Natural killer cell (primary cell): ENCODE results near the gene RMC1. TPM values are rescaled to one million over a fixed set of nuclear protein-coding genes. Genes with fewer than 3 reads are reported as not detected.
"Not testable (repeated sequence)": the region's sequence is repeated elsewhere in the genome, so short reads cannot be mapped to it uniquely, and the experiment has no call there.

Source experiments
- ATAC-seq, 3 donors: fragments of 150-1000 bp in 2 of 3; fragments of 200-7000 bp in 1 of 3; cut with Tn5 transposase; 1 replicate in 1 of 3; 2 replicates in 2 of 3; pipeline ENCODE4 v1.10.0; 2021; ENCODE audit warnings: mild to moderate bottlenecking in 2 of 3, moderate library complexity in 2 of 3
- DNase-seq, 2 donors: peaks; one replicate each; pipeline versions ENCODE4 v3.0.0 to v3.0.0-alpha.2; 2013 to 2021; ENCODE audit warnings: mixed read lengths in 1 of 2
- H3K27ac ChIP-seq: one replicate; pipeline ENCODE4 v1.5.1; 2013; ENCODE audit warnings: mild to moderate bottlenecking, low read length
- H3K27me3 ChIP-seq: one replicate; pipeline ENCODE4 v1.6.1; 2013; ENCODE audit warnings: low read length; ENCODE audit not compliant: control insufficient read depth, insufficient read depth
- H3K36me3 ChIP-seq: one replicate; pipeline ENCODE4 v1.6.1; 2013; ENCODE audit warnings: low read length; ENCODE audit not compliant: control insufficient read depth, insufficient read depth
- H3K4me1 ChIP-seq: one replicate; pipeline ENCODE4 v1.6.1; 2013; ENCODE audit warnings: low read length; ENCODE audit not compliant: control insufficient read depth, insufficient read depth
- H3K4me3 ChIP-seq: one replicate; pipeline ENCODE4 v1.5.1; 2013; ENCODE audit warnings: low read length
- H3K9me3 ChIP-seq: one replicate; pipeline ENCODE4 v1.6.1; 2013; ENCODE audit warnings: low read length; ENCODE audit not compliant: control insufficient read depth, insufficient read depth
- H3K27ac Mint-ChIP-seq, 2 donors: one replicate each; pipeline ENCODE4 v1.8.0; 2022; ENCODE audit warnings: mild to moderate bottlenecking in 2 of 2, mixed read lengths in 2 of 2, moderate library complexity in 1 of 2
- H3K27me3 Mint-ChIP-seq, 2 donors: one replicate each; pipeline ENCODE4 v1.8.0; 2022; ENCODE audit warnings: low read depth in 2 of 2, mixed read lengths in 2 of 2
- H3K36me3 Mint-ChIP-seq: one replicate; pipeline ENCODE4 v1.8.0; 2022; ENCODE audit warnings: mixed read lengths
- H3K4me1 Mint-ChIP-seq, 2 donors: one replicate each; pipeline ENCODE4 v1.8.0; 2022; ENCODE audit warnings: mixed read lengths in 2 of 2
- H3K4me3 Mint-ChIP-seq: one replicate; pipeline ENCODE4 v1.8.0; 2022; ENCODE audit warnings: mild to moderate bottlenecking, moderate library complexity, mixed read lengths
- H3K9me3 Mint-ChIP-seq, 2 donors: one replicate each; pipeline ENCODE4 v1.8.0; 2022; ENCODE audit warnings: mixed read lengths in 2 of 2
- CTCF ChIP-seq: fragments of 200-600 bp; IDR thresholded peaks from one replicate; pipeline ENCODE4 v1.8.0; 2022; ENCODE audit warnings: antibody characterized with exemption
- WGBS: methylation state at CpG from one replicate; pipeline ENCODE4 v1.1.7; 2013; ENCODE audit warnings: missing lambda C conversion rate; ENCODE audit not compliant: insufficient coverage; 5-methylcytosine and 5-hydroxymethylcytosine counted together
- intact Hi-C: fragments of 100-400 bp; cut with micrococcal nuclease; formaldehyde crosslinking; loops from one replicate; pipeline ENCODE4 v1.14.2; 2022
- total RNA-seq, 4 donors: library from RNA; stranded (reverse); fragments of 120-200 nt in 1 of 4; gene quantifications; one replicate each; pipeline versions ENCODE4 v1.2.3 to v1.2.4, GENCODE V29; 2013 to 2022

The RMC1 gene
- total RNA-seq, 3 donors from 2014 or later (not counting 1 experiment from before 2014, with no cell fraction given): 71.1 to 84.4 (median 77.2) TPM

GRCh38 chr18:23556145-23556780 is 53.0 kb downstream of the RMC1 start:
- ATAC-seq: no peak
- no peak for DNase-seq
- peaks cover 78% of the 10 kb centered on the region for H3K36me3 ChIP-seq
- Mint-ChIP-seq H3K4me1 (peaks cover 22% of the 10 kb centered on the region in 2 donors), H3K9me3 (no peaks in the 10 kb centered on the region), H3K36me3 (peaks cover 41% of the 10 kb centered on the region), H3K4me3 (no peak overlapping the region), H3K27ac (peak overlapping the region; percentile 30 to 54), H3K27me3 (no peaks in the 10 kb centered on the region)
- H3K27ac ChIP-seq: no peak overlapping the region
- H3K4me1 ChIP-seq: peaks cover 3% of the 10 kb centered on the region
- H3K4me3 ChIP-seq: no peak overlapping the region
- H3K27me3 ChIP-seq: no peaks in the 10 kb centered on the region
- H3K9me3 ChIP-seq: no peaks in the 10 kb centered on the region
- intact Hi-C loops: no loop called here
- 98% methylated on average over 19 of the region's 19 CpGs for WGBS
- TF ChIP-seq CTCF: no peak

GRCh38 chr18:23557511-23557910 is 54.2 kb downstream of the RMC1 start:
- WGBS: 93% methylated on average over 7 of the region's 8 CpGs
- peak overlapping the region; percentile 28 to 54 for H3K27ac Mint-ChIP-seq

GRCh38 chr18:23560186-23560585 is 56.9 kb downstream of the RMC1 start:
- no peaks in the 10 kb centered on the region for H3K9me3 Mint-ChIP-seq
- H3K27ac Mint-ChIP-seq: peak overlapping the region in 1 of 2 donors; percentile 53
- H3K4me3 ChIP-seq: no peak overlapping the region
- H3K4me1 Mint-ChIP-seq: peaks cover 20 to 33% of the 10 kb centered on the region in 2 donors
- no peak overlapping the region for H3K4me3 Mint-ChIP-seq
- 100% methylated on average over 4 of the region's 4 CpGs for WGBS
- TF ChIP-seq CTCF: no peak
- H3K27me3 Mint-ChIP-seq: no peaks in the 10 kb centered on the region
- H3K27me3 ChIP-seq: no peaks in the 10 kb centered on the region
- intact Hi-C loops: loop anchor here (10.0 kb wide), 1 partner anchor 325 kb away; no protein-coding TSS in a partner anchor
- no peak for ATAC-seq
- H3K27ac ChIP-seq: no peak overlapping the region
- peaks cover 62% of the 10 kb centered on the region for H3K36me3 ChIP-seq
- peaks cover 14% of the 10 kb centered on the region for H3K4me1 ChIP-seq
- no peaks in the 10 kb centered on the region for H3K9me3 ChIP-seq
- no peak for DNase-seq
- H3K36me3 Mint-ChIP-seq: peaks cover 26% of the 10 kb centered on the region

More at GRCh38 chr18:23557511-23557910, 54.2 kb downstream of the RMC1 start:
- DNase-seq, H3K27me3 Mint-ChIP-seq, intact Hi-C loops, H3K4me3 Mint-ChIP-seq, H3K4me1 ChIP-seq, H3K27me3 ChIP-seq, H3K9me3 ChIP-seq, H3K4me3 ChIP-seq, H3K9me3 Mint-ChIP-seq, H3K27ac ChIP-seq, ATAC-seq: not testable (repeated sequence)
- Mint-ChIP-seq H3K4me1 (peaks cover 17 to 21% of the 10 kb centered on the region in 2 donors), H3K36me3 (peaks cover 28% of the 10 kb centered on the region)
- peaks cover 74% of the 10 kb centered on the region for H3K36me3 ChIP-seq

- H3K4me3 ChIP-seq: no peak overlapping the region
- H3K36me3 ChIP-seq: peaks cover 60% of the 10 kb centered on the region
- ATAC-seq (peak; percentile 88 to 97 (median 90)), DNase-seq (peak in 1 of 2 donors; percentile 61)
- H3K36me3 Mint-ChIP-seq: peaks cover 22% of the 10 kb centered on the region
- peak overlapping the region; percentile 85 to 99 for H3K27ac Mint-ChIP-seq
- WGBS: 36% methylated on average over 2 of the region's 2 CpGs
- H3K4me3 Mint-ChIP-seq: peak overlapping the region; percentile 10
- H3K27ac ChIP-seq: peak overlapping the region; percentile 8
- no peaks in the 10 kb centered on the region for H3K27me3 ChIP-seq
- TF ChIP-seq CTCF: no peak
- H3K4me1 Mint-ChIP-seq: peaks cover 23 to 36% of the 10 kb centered on the region in 2 donors
- H3K27me3 Mint-ChIP-seq: no peaks in the 10 kb centered on the region
- peaks cover 14% of the 10 kb centered on the region for H3K4me1 ChIP-seq
- intact Hi-C loops: loop anchor here (1.0 to 10.0 kb wide), 3 partner anchors 11 to 329 kb away; partner anchors contain the start of gene NPC1
- H3K9me3 Mint-ChIP-seq: no peaks in the 10 kb centered on the region
- H3K9me3 ChIP-seq: no peaks in the 10 kb centered on the region
These were observed 60.2 kb downstream of the RMC1 start for GRCh38 chr18:23563377-23564043.
